Effector memory CD8-positive, alpha-beta T cell (primary cell): ENCODE data around the gene AKAP9.
A peak's percentile ranks its signal among the peaks of the same experiment; 100 is the strongest.
"Not testable (repeated sequence)": the region's sequence is repeated elsewhere in the genome, so short reads cannot be mapped to it uniquely, and the experiment has no call there.

Experiments used
- ATAC-seq: fragments of 150-1000 bp; cut with Tn5 transposase; replicated peaks from 2 replicates; pipeline ENCODE4 v1.10.0; 2021; ENCODE audit warnings: mild to moderate bottlenecking, moderate library complexity
- DNase-seq, 3 experiments: peaks; one replicate each; pipeline ENCODE4 v3.0.0; 2021
- H3K27ac Mint-ChIP-seq, 2 donors: one replicate each; pipeline ENCODE4 v1.8.0; 2022; ENCODE audit warnings: mild to moderate bottlenecking in 2 of 2, mixed read lengths in 2 of 2, moderate library complexity in 2 of 2
- H3K27me3 Mint-ChIP-seq, 2 donors: one replicate each; pipeline ENCODE4 v1.8.0; 2022; ENCODE audit warnings: mixed read lengths in 2 of 2
- H3K36me3 Mint-ChIP-seq: one replicate; pipeline ENCODE4 v1.8.0; 2022; ENCODE audit warnings: mild to moderate bottlenecking, moderate library complexity, mixed read lengths; ENCODE audit not compliant: insufficient read depth
- H3K4me1 Mint-ChIP-seq, 2 donors: one replicate each; pipeline ENCODE4 v1.8.0; 2022; ENCODE audit warnings: low read depth in 2 of 2, mixed read lengths in 2 of 2
- H3K4me3 Mint-ChIP-seq, 2 donors: one replicate each; pipeline ENCODE4 v1.8.0; 2022; ENCODE audit warnings: mild to moderate bottlenecking in 2 of 2, mixed read lengths in 2 of 2, moderate library complexity in 2 of 2
- H3K9me3 Mint-ChIP-seq, 2 donors: one replicate each; pipeline ENCODE4 v1.8.0; 2022; ENCODE audit warnings: mixed read lengths in 2 of 2
- total RNA-seq, 9 experiments: gene quantifications; one replicate each; lab custom pipeline; 2026; lab: John Stamatoyannopoulos, UW

The AKAP9 gene
- 143 to 525 (median 337) reads per million in 9 experiments for total RNA-seq

DNA sequence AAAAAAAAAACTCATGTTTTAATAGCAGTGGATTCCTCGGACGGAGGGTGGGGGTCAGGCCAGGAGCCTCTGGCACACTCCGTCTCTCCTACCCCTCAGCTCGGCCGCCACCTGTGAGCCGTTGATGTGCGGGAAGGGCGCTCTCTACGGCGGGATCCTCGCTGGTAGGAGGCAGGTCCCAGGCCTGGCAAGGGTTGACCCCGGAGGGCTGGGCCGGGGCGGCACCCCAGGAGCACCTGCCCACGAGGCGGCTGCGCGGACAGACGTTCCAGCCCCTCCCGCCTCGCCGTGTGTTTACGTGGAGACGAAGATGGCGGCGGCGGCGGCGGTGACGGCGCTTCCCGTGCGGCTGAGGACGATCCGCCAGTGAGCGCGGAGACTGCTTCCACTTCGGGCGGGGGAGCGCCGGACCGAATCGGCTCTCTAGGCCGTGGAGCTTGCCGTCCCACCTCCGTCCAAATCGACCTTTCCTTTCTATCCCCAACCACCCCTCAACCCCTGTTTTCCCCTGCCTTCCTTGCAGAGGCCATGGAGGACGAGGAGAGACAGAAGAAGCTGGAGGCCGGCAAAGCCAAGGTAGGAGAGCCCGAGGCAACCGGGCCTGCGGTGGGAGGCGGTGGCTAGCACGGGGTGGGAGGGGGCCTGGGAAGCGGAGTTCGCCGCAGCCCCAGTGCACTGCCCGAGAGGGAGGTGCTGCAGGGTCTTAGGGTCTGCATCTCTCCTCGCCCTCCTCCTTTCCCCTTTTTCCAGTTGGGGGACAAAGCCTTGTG is at the start of gene AKAP9:
Gene AKAP9 (plus strand): TSS at position 291 of the 770 bp plus-strand sequence. CDS start 238 bp downstream, at position 529.
- ATAC-seq (peak; percentile 88), DNase-seq (peak; percentile 82 to 87 (median 86))
- Mint-ChIP-seq H3K27ac (peak within 1 kb of the TSS; percentile 96 to 100), H3K27me3 (no peaks in the 10 kb centered on the region), H3K4me3 (peak within 1 kb of the TSS; percentile 87 to 91), H3K9me3 (no peaks in the 10 kb centered on the region), H3K36me3 (peaks cover 15% of the 10 kb centered on the region), H3K4me1 (peaks cover 20 to 43% of the 10 kb centered on the region in 2 donors)

DNA sequence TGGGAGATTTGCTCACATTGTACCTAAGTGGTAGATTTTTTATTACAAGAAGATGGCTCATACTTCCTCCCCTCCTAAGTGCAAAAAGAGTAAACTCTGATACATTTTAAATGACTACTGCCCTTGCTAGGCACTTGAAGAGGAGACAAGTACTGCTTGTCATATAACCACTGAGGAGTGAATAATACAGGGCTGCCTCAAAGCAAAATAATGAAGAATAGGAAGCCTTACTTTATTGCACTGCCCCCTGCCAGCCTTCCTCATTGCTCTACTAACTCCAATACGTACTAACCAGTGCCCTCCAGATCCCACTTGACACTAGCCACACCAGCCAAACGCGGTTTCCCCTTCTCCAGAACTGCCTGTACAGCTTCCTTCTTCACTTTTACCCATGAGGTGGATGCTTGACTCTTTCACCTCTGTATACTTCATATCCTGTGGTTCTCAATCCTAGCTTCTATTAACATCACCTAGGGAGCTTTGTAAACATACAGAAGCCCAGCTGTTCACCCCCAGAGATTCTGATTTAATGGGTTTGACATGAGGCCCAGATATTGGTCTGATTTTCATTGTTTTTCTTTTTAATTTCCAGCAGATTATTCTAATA is 48.5 kb upstream of the AKAP9 start:
- H3K9me3 Mint-ChIP-seq = no peaks in the 10 kb centered on the region
- no peak overlapping the region for H3K4me3 Mint-ChIP-seq
- peaks cover 23 to 29% of the 10 kb centered on the region in 2 donors for H3K27me3 Mint-ChIP-seq
- ATAC-seq (no peak), DNase-seq (no peak)
- H3K27ac Mint-ChIP-seq = no peak overlapping the region
- H3K36me3 Mint-ChIP-seq = peaks cover 3% of the 10 kb centered on the region
- no peaks in the 10 kb centered on the region for H3K4me1 Mint-ChIP-seq

DNA sequence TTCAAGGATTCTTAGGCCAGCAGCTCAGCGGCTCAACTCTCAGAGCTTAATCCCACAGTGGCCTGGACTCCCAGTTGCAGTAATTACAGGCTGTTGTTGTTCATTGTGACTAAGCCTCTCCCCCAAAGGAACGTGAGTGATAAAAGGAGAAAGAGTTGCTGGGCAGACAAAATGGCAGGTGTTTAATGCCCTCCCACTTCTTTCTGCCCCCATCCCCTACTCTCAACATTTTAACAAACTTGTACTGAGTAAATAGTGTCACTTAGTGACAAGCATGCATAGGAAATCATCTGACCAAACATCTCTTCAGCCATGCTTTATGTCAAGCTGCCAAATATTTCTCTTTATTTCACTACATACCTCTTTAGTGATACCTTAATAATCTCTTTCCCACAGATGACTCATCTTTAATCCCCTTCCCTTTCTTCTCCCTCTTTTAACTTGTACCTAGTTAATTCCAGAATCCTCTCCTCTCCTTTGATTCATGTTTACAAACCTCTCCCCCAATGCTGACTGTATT is 47.8 kb upstream of the AKAP9 start:
- Mint-ChIP-seq H3K27ac (no peak overlapping the region), H3K27me3 (peaks cover 23 to 29% of the 10 kb centered on the region in 2 donors), H3K9me3 (no peaks in the 10 kb centered on the region), H3K4me3 (no peak overlapping the region), H3K36me3 (no peaks in the 10 kb centered on the region), H3K4me1 (no peaks in the 10 kb centered on the region)
- ATAC-seq (no peak), DNase-seq (no peak)

DNA sequence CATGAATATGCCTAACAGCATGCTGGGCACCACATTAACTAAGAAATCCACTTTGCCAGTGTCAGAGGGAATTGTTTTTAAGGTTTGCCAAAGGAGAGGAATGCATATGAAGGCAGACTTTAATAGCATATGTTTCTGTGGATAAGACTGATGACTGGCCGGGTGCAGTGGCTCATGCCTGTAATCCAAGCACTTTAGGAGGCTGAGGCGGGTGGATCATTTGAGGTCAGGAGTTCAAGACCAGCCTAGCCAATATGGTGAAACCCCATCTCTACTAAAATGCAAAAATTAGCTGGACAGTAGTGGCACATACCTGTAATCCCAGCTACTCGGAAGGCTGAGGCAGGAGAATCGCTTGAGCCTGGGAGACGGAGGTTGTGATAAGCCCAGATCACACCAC is 47.0 kb upstream of the AKAP9 start:
- H3K27ac Mint-ChIP-seq, ATAC-seq, H3K36me3 Mint-ChIP-seq, H3K4me3 Mint-ChIP-seq, DNase-seq, H3K4me1 Mint-ChIP-seq, H3K9me3 Mint-ChIP-seq: not testable (repeated sequence)
- H3K27me3 Mint-ChIP-seq = peaks cover 23 to 29% of the 10 kb centered on the region in 2 donors

DNA sequence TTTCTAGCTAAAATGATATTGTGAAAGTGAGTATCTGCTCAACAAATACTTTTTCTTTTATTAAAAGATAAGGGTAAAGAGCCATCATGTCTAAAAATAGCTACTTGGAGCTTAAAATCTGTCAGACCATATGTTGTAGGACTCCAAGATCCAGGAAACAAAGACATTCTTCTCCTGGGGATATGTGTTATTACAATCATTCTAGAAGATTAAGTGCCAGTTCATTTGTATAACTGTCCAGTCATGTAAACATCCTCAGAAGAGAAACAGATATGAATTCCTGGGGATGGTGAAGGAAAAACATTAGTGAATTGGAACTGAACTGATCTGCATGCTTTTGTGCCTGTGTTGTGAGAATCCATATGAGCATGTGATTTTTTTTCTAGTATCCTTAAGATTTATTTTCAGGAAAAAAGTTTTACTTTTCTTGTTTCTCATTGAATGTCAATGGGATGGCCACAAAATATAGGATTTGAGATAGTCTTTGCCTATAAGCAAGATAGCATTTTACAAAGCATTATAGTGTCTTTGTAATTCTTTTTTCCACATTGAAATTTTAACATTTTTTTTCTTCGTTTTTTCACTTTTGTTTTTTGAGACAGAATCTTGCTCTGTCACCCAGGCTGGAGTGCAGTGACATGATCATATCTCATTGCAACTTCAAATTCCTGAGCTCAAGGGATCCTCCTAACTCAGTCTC is 45.7 kb upstream of the AKAP9 start:
- no peak overlapping the region for H3K27ac Mint-ChIP-seq

DNA sequence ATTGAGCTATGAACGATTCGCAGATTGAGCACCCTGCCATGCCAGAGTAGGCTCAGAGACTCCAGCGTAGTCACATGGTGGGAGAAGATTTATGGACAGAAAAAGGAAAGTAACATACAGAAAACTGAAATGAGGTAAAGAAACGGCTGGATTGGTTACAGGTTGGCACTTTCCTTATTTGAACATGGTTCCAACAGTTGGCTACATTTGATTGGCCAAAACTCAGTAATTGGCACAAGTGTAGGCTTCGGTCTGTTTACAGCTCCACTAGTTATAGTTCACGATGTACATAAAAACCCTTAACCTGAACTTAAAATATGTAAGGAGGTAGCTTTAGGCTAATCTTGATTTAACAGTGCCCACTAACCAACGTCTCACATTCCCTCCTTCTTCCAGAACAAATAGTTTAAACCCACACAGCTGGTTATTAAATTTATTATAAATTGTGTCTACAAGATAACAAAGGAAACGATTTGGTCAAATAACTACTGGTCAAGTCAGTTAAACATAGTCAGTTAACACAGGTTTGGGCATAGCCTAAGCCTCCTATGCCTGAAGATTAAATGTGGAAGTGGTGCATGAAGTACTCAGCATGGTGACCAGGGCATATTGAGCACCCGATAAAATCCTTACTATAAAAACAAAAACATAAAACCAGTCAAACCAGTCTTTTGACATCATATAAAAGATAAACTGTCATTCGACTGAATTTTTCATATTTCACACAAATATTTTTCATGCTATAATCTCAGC is 42.2 kb upstream of the AKAP9 start:
- H3K4me3 Mint-ChIP-seq = no peak overlapping the region
- H3K36me3 Mint-ChIP-seq = no peaks in the 10 kb centered on the region
- no peak overlapping the region for H3K27ac Mint-ChIP-seq
- DNase-seq (no peak), ATAC-seq (no peak)
- peaks cover 15 to 19% of the 10 kb centered on the region in 2 donors for H3K27me3 Mint-ChIP-seq
- H3K9me3 Mint-ChIP-seq = no peaks in the 10 kb centered on the region
- H3K4me1 Mint-ChIP-seq = no peaks in the 10 kb centered on the region

More for the DNA sequence above, 45.7 kb upstream of the AKAP9 start:
- no peak for DNase-seq
- Mint-ChIP-seq H3K4me1 (no peaks in the 10 kb centered on the region), H3K4me3 (no peak overlapping the region), H3K36me3 (no peaks in the 10 kb centered on the region), H3K27me3 (peaks cover 23 to 29% of the 10 kb centered on the region in 2 donors), H3K9me3 (no peaks in the 10 kb centered on the region)
- ATAC-seq = no peak

DNA sequence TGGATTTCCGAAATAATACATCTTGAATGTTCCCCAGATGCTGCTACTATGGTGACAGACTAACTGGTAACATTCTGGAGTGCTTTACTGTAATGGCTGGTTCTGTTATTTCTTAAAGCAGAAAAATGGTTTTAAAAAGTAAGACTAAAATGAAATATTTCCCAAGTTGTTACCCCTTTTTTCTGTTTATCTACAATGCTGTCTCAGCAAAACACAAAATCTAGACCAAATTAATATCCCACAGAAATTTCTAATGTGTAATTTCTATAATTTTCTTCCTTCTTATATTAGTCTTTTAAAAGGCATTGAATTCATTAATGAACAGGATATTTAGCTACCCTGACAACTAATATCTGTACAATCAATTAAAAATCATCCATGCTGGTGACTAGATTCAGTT is 41.1 kb upstream of the AKAP9 start:
- Mint-ChIP-seq H3K4me1 (no peaks in the 10 kb centered on the region), H3K27me3 (peaks cover 10 to 13% of the 10 kb centered on the region in 2 donors), H3K36me3 (no peaks in the 10 kb centered on the region), H3K4me3 (no peak overlapping the region), H3K9me3 (no peaks in the 10 kb centered on the region), H3K27ac (no peak overlapping the region)
- DNase-seq = no peak
- ATAC-seq = no peak

DNA sequence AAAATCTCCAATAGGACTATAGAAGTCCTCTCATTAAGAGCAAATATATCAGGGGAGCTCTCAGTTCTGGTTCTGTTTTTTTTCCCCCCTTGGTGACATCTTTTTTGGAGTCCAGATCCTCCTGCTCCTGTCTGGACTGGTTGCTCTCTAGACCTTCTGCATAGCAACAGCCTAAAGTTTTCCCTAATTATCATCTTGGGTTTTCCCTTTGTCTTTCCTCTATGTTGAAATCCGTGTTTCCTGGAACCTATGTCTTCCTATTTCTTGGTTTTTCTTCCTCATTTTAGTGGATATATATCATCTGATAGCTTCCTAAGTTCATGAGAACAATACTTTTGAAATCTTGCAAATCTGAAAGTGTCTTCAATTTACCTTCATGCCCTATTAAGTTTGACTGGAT is 30.5 kb upstream of the AKAP9 start:
- Mint-ChIP-seq H3K27me3 (peaks cover 6 to 20% of the 10 kb centered on the region in 2 donors), H3K27ac (no peak overlapping the region), H3K9me3 (no peaks in the 10 kb centered on the region), H3K4me3 (no peak overlapping the region), H3K4me1 (peaks cover 0 to 2% of the 10 kb centered on the region in 2 donors), H3K36me3 (no peaks in the 10 kb centered on the region)
- ATAC-seq (no peak), DNase-seq (no peak)

DNA sequence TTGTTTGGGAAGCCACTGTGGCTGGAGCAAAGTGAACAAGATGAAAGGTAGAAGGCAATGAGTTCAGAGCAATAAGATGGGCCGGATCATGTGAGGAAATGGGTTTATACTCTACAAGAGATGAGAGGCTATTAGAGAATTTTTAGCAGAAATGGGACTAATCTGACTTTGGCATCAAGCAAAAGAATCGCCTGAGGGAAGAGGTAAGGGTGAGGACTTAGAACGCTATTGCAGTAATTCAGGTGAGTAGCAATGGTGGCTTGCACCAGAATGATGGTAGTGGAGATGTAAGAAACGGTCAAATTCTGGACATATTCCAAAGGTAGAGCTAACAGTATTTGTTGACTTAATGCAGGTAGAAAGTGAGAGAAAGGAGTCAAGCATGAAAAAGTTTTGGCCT is 29.5 kb upstream of the AKAP9 start:
- H3K4me3 Mint-ChIP-seq = no peak overlapping the region
- no peak overlapping the region for H3K27ac Mint-ChIP-seq
- no peak for DNase-seq
- H3K4me1 Mint-ChIP-seq = peaks cover 0 to 2% of the 10 kb centered on the region in 2 donors
- no peaks in the 10 kb centered on the region for H3K9me3 Mint-ChIP-seq
- no peaks in the 10 kb centered on the region for H3K36me3 Mint-ChIP-seq
- H3K27me3 Mint-ChIP-seq = peaks cover 6 to 24% of the 10 kb centered on the region in 2 donors
- no peak for ATAC-seq

DNA sequence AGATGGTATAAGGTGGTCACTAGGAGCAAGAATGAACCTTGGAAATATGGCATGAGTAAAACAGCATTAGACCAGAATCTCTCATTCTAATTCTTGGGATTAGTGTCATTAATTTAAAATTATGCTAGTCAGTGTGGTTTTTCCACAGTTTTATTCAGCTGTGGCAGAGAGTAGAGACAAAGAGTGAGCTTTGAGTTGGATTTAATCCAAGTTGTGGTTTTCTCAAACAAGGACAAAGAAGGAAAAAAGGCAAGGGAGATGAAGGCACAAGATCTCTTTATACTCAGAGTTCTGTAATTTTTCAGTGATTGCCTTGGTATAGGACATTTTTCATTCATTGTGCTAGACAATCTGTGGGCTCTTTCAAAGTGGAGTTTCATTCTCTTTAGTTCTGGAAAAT is 28.2 kb upstream of the AKAP9 start:
- H3K9me3 Mint-ChIP-seq = no peaks in the 10 kb centered on the region

DNA sequence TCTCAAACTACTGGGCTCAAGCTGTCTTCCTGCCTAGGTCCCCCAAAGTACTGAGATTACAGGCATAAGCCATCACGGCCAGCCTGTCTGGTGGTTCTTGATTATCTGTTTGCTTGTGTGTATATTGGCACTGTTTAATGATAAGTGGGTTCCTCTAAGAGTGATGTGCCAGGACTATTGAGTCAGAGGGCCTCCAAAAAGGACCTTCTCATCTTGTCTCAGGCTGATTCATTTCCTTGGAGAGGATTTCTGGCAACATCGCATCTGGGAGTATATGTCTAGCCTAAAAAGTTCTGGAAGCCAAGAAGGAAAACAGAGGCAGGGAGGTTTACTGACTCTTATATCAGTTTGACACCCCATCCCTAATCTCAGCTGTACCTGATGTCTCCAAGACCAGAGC is 27.1 kb upstream of the AKAP9 start:
- Mint-ChIP-seq H3K9me3 (no peaks in the 10 kb centered on the region), H3K27me3 (peaks cover 6 to 25% of the 10 kb centered on the region in 2 donors), H3K27ac (no peak overlapping the region), H3K36me3 (no peaks in the 10 kb centered on the region), H3K4me3 (no peak overlapping the region), H3K4me1 (peaks cover 0 to 2% of the 10 kb centered on the region in 2 donors)
- ATAC-seq (no peak), DNase-seq (no peak)

More for the DNA sequence above, 28.2 kb upstream of the AKAP9 start:
- ATAC-seq (no peak), DNase-seq (no peak)
- no peak overlapping the region for H3K4me3 Mint-ChIP-seq
- peaks cover 6 to 29% of the 10 kb centered on the region in 2 donors for H3K27me3 Mint-ChIP-seq
- peaks cover 0 to 2% of the 10 kb centered on the region in 2 donors for H3K4me1 Mint-ChIP-seq
- no peaks in the 10 kb centered on the region for H3K36me3 Mint-ChIP-seq
- no peak overlapping the region for H3K27ac Mint-ChIP-seq

DNA sequence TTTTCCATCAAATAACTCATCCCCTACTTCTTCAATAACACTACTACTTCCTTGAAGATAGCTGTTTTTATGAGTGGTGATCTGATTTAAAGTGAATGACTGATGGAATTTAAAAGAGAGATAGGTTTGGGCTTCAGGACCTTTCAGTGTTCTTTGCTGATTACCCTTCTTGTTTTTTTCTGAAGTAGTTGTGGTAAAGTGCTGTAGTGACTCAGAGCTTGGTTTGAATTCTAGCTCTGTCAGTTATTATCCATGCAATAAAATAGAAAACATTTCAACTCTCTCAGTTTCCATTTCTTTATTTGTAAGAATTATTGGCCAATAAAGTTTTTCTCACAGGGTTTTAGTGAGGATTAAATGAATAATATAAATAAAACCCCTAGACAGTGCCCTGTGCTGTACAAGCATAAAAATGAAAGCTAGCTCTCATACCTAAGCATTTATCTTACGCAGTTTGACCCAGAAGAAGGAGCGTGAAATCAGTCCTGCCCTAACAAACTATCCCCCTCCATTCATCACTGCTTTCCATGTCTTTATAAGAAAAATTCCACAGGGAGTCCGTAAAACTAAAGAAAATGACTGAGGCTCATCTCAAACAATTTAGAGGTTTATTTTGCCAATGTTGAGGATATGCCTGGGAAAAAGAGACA is 25.1 kb upstream of the AKAP9 start:
- no peak overlapping the region for H3K4me3 Mint-ChIP-seq
- ATAC-seq (no peak), DNase-seq (no peak)
- H3K36me3 Mint-ChIP-seq = no peaks in the 10 kb centered on the region
- H3K9me3 Mint-ChIP-seq = no peaks in the 10 kb centered on the region
- H3K27ac Mint-ChIP-seq = no peak overlapping the region
- peaks cover 11 to 23% of the 10 kb centered on the region in 2 donors for H3K27me3 Mint-ChIP-seq
- peaks cover 0 to 2% of the 10 kb centered on the region in 2 donors for H3K4me1 Mint-ChIP-seq
